ENCODE data around the gene DPM2. TPM values are rescaled to one million over a fixed set of nuclear protein-coding genes. Genes with fewer than 3 reads are reported as not detected.

Gene DPM2
- total and polyA plus RNA-seq, 2 experiments from 2014 or later, result 27.0 to 66.5 TPM

- Histone ChIP-seq H3K79me2 (ENCODE audit: insufficient read depth) (peaks cover 12% of the 10 kb centered on the region; the same call in 1 of the 2 replicates), H2AFZ (no peak overlapping the region), H3F3A (ENCODE audit: insufficient read depth) (peaks cover 20% of the 10 kb centered on the region), H3K4me2 (ENCODE audit: unreplicated experiment) (no peak overlapping the region), H3K9ac (no peak overlapping the region), H3K4me3 (no peak overlapping the region), H3K36me3 (ENCODE audit: low read depth) (no peaks in the 10 kb centered on the region), H3K9me3 (ENCODE audit: low read depth) (no peaks in the 10 kb centered on the region), H3K27me3 (replicated peaks; ENCODE audit: insufficient read depth) (no peaks in the 10 kb centered on the region), H3K27ac (no peak overlapping the region), H3K4me1 (ENCODE audit: insufficient read depth) (peaks cover 25% of the 10 kb centered on the region), H3K9me2 (ENCODE audit: insufficient read depth) (no peaks in the 10 kb centered on the region), H4K20me1 (ENCODE audit: insufficient read depth) (no peaks in the 10 kb centered on the region)
- 88 to 89% methylated on average over 10 of the region's 10 CpGs for WGBS, 2 experiments (ENCODE audit: low coverage in 1 of 2, low lambda C conversion rate in 2 of 2, missing lambda C conversion rate in 2 of 2)
- DNase-seq, result no peak
- in situ Hi-C loops (cut with MboI), result no loop called here
- TF ChIP-seq EZH2phosphoT487 (IDR thresholded peaks at IDR 0.05; ENCODE audit: insufficient read depth, low read depth), result no peak
- TF ChIP-seq EZH2 (IDR thresholded peaks at IDR 0.05; ENCODE audit: insufficient read depth, poor library complexity, severe bottlenecking), result no peak
These were observed 8.1 kb downstream of the DPM2 start for GRCh38 chr9:127929625-127929979.

DNA sequence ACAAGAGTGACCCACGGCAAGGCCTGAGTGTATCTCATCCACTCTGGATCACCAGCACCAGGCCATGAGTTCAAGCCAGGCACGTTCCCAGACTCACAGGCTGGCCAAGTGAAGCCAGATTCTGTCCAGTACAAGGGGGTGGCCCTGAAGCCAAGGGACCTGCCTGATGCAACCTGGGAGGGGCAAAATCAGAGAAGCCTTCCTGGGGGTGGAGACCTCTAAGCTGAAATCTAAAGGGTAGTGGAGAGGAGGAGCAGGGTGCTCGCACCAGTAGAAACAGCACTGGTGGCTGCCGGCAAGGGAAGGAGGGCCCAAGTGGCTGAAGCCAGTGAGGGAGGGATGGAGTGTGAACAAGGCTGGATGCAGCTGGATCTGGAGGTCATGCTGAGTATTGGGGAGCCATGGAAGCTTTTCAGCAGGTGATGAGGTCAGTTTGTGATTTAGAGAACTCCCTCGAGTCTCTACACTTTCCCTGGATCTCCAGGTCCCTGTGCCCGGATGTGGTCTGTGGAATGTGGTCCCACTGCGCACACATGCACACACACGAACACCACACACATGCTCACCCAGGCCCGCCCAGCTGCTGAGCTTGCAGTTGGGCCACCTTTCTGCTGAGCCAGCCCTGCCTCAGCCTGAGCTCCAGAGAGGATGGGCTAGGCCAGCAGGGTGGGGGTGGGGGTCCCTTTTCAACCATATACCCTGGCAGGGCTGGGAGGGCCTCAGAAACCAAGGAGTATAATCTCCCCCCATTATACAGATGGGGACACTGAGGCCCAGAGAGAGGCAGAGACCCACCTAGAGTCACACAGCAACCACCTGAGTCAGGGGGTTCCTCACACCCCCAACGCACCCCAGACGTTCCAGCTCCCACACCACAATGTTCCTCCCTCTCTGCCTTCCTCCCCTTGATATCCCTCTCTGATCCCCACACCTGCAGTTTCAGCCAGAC, 8.7 kb downstream of the DPM2 start:
- H3K9me2 ChIP-seq (ENCODE audit: insufficient read depth), result no peaks in the 10 kb centered on the region
- H3K27me3 ChIP-seq (replicated peaks; ENCODE audit: insufficient read depth), result no peaks in the 10 kb centered on the region
- in situ Hi-C loops (cut with MboI), result no loop called here
- peaks cover 27% of the 10 kb centered on the region for H3K4me1 ChIP-seq (ENCODE audit: insufficient read depth)
- H3F3A ChIP-seq (ENCODE audit: insufficient read depth), result peaks cover 20% of the 10 kb centered on the region
- no peaks in the 10 kb centered on the region for H4K20me1 ChIP-seq (ENCODE audit: insufficient read depth)
- peak; percentile 33 for DNase-seq
- no peaks in the 10 kb centered on the region for H3K9me3 ChIP-seq (ENCODE audit: low read depth)
- H3K4me3 ChIP-seq, result no peak overlapping the region
- WGBS, 2 experiments (ENCODE audit: low coverage in 1 of 2, low lambda C conversion rate in 2 of 2, missing lambda C conversion rate in 2 of 2), result 72 to 73% methylated on average over 11 of the region's 11 CpGs
- H3K4me2 ChIP-seq (ENCODE audit: unreplicated experiment), result no peak overlapping the region
- TF ChIP-seq EZH2 (IDR thresholded peaks at IDR 0.05; ENCODE audit: insufficient read depth, poor library complexity, severe bottlenecking), result no peak
- TF ChIP-seq EZH2phosphoT487 (IDR thresholded peaks at IDR 0.05; ENCODE audit: insufficient read depth, low read depth), result no peak
- H3K79me2 ChIP-seq (ENCODE audit: insufficient read depth), result 0 out of 2 replicates have a peak, but pooled peaks cover 5% of the 10 kb centered on the region
- H2AFZ ChIP-seq, result no peak overlapping the region
- no peak overlapping the region for H3K9ac ChIP-seq
- no peaks in the 10 kb centered on the region for H3K36me3 ChIP-seq (ENCODE audit: low read depth)
- H3K27ac ChIP-seq, result no peak overlapping the region

DNA sequence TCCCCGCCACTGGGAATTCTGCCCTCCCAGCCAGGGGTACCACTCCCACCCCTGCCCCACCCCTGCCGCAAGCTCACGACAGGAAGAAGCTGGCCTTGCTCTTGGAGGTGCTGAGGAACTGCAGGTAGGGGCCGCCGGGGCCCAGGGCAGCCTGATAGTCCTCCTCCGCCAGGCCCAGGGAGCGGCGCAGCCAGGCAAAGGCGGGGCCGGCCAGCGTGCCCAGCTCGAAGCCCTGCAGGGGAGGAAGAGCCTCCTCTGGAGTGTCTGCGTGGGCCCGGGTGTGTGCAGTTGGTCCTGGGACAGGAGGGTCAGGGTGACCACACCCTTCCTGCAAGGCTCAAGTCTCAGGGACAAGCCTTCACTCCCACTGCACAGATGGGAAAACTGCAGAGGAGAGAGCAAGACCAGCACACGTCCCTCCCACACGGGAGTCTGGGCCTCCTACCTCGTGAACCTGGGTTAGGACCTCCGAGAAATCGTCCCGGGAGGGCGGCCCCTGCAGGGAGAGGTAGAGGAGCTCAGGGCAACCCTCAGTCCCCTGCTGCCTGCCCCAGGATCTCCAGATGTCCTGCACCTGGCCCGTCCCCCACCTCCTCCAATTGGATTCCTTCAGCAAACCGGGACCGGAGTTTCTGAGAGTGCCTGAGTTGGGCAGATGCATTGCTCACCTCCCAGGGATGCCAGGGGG, 9.5 kb downstream of the DPM2 start:
- DNase-seq, result peak; percentile 55
- Histone ChIP-seq H3K27me3 (replicated peaks; ENCODE audit: insufficient read depth) (no peaks in the 10 kb centered on the region), H3K4me2 (ENCODE audit: unreplicated experiment) (peak overlapping the region; percentile 41), H3K4me1 (ENCODE audit: insufficient read depth) (peaks cover 33% of the 10 kb centered on the region), H3K27ac (no peak overlapping the region), H3K36me3 (ENCODE audit: low read depth) (no peaks in the 10 kb centered on the region), H3K79me2 (ENCODE audit: insufficient read depth) (no peaks in the 10 kb centered on the region), H3F3A (ENCODE audit: insufficient read depth) (peaks cover 24% of the 10 kb centered on the region), H2AFZ (no peak overlapping the region), H3K9ac (0 out of 2 replicates have a peak overlapping the region, but pooled peaks have one; percentile 11), H3K9me2 (ENCODE audit: insufficient read depth) (no peaks in the 10 kb centered on the region), H3K4me3 (peak overlapping the region; percentile 31; the same call in 1 of the 2 replicates), H3K9me3 (ENCODE audit: low read depth) (no peaks in the 10 kb centered on the region), H4K20me1 (ENCODE audit: insufficient read depth) (no peaks in the 10 kb centered on the region)
- in situ Hi-C loops (cut with MboI), result no loop called here
- TF ChIP-seq EZH2 (IDR thresholded peaks at IDR 0.05; ENCODE audit: insufficient read depth, poor library complexity, severe bottlenecking) (no peak), EZH2phosphoT487 (IDR thresholded peaks at IDR 0.05; ENCODE audit: insufficient read depth, low read depth) (no peak)
- WGBS, 2 experiments (ENCODE audit: low coverage in 1 of 2, low lambda C conversion rate in 2 of 2, missing lambda C conversion rate in 2 of 2), result 19 to 25% methylated on average over 22 to 23 of the region's 24 CpGs

- no peaks in the 10 kb centered on the region for H3K9me3 ChIP-seq (ENCODE audit: low read depth)
- WGBS, 2 experiments (ENCODE audit: low coverage in 1 of 2, low lambda C conversion rate in 2 of 2, missing lambda C conversion rate in 2 of 2), result 4 to 9% methylated on average over 10 to 52 of the region's 56 CpGs
- no peaks in the 10 kb centered on the region for H3K9me2 ChIP-seq (ENCODE audit: insufficient read depth)
- no peak for TF ChIP-seq EZH2 (IDR thresholded peaks at IDR 0.05; ENCODE audit: insufficient read depth, poor library complexity, severe bottlenecking)
- no peak for TF ChIP-seq EZH2phosphoT487 (IDR thresholded peaks at IDR 0.05; ENCODE audit: insufficient read depth, low read depth)
- no peaks in the 10 kb centered on the region for H3K79me2 ChIP-seq (ENCODE audit: insufficient read depth)
- H3K27me3 ChIP-seq (replicated peaks; ENCODE audit: insufficient read depth), result no peaks in the 10 kb centered on the region
- H3K36me3 ChIP-seq (ENCODE audit: low read depth), result no peaks in the 10 kb centered on the region
- peak overlapping the region; percentile 55 for H3K4me3 ChIP-seq
- H3K4me1 ChIP-seq (ENCODE audit: insufficient read depth), result peaks cover 33% of the 10 kb centered on the region
- H3K27ac ChIP-seq, result no peak overlapping the region
- H4K20me1 ChIP-seq (ENCODE audit: insufficient read depth), result no peaks in the 10 kb centered on the region
- DNase-seq, result no peak
- H3K9ac ChIP-seq, result peak overlapping the region; percentile 49
- in situ Hi-C loops (cut with MboI), result no loop called here
- peak overlapping the region; percentile 41 for H3K4me2 ChIP-seq (ENCODE audit: unreplicated experiment)
- H2AFZ ChIP-seq, result no peak overlapping the region
- H3F3A ChIP-seq (ENCODE audit: insufficient read depth), result peaks cover 32% of the 10 kb centered on the region
These were observed 10.3 kb downstream of the DPM2 start for GRCh38 chr9:127927201-127927987.
